CD4-positive, alpha-beta T cell treated with Interleukin-21 for 1 hour (primary cell): Measurements from ENCODE around the gene MACO1.
"Not testable (repeated sequence)": the region's sequence is repeated elsewhere in the genome, so short reads cannot be mapped to it uniquely, and the experiment has no call there.

Experiments
- DNase-seq: peaks from one replicate; pipeline ENCODE4 v3.0.0-alpha.2; 2020

The MACO1 gene

GRCh38 chr1:25425098-25426085 lies 5.3 kb upstream of the MACO1 start:
- DNase-seq, result no peak

- no peak for DNase-seq
These were observed 3.0 kb upstream of the MACO1 start for GRCh38 chr1:25427696-25428095.

GRCh38 chr1:25428475-25429166 lies 2.1 kb upstream of the MACO1 start:
- DNase-seq, result no peak

- DNase-seq, result no peak
These were observed 527 bp downstream of the MACO1 start for GRCh38 chr1:25430967-25431881.

GRCh38 chr1:25431955-25432719 lies 1.4 kb downstream of the MACO1 start:
- DNase-seq, result no peak

GRCh38 chr1:25432749-25433388 lies 2.2 kb downstream of the MACO1 start:
- DNase-seq, result no peak

- DNase-seq, result no peak
These were observed 2.9 kb downstream of the MACO1 start for GRCh38 chr1:25433389-25434186.

GRCh38 chr1:25435397-25436108 lies 4.9 kb downstream of the MACO1 start:
- no peak for DNase-seq

- no peak for DNase-seq
These were observed 7.0 kb downstream of the MACO1 start for GRCh38 chr1:25437672-25438071.

GRCh38 chr1:25439287-25439686 lies 8.6 kb downstream of the MACO1 start:
- DNase-seq, result no peak

GRCh38 chr1:25442178-25442577 lies 11.5 kb downstream of the MACO1 start:
- DNase-seq, result no peak

- DNase-seq, result no peak
These were observed 12.5 kb downstream of the MACO1 start for GRCh38 chr1:25443030-25443699.

GRCh38 chr1:25444604-25445003 lies 13.9 kb downstream of the MACO1 start:
- DNase-seq, result not testable (repeated sequence)

GRCh38 chr1:25445993-25446538 lies 15.4 kb downstream of the MACO1 start:
- DNase-seq, result no peak

GRCh38 chr1:25447547-25447946 lies 16.9 kb downstream of the MACO1 start:
- no peak for DNase-seq

GRCh38 chr1:25450891-25451290 lies 20.2 kb downstream of the MACO1 start:
- DNase-seq, result no peak

- no peak for DNase-seq
These were observed 21.2 kb downstream of the MACO1 start for GRCh38 chr1:25451908-25452307.

- DNase-seq, result no peak
These were observed 25.8 kb downstream of the MACO1 start for GRCh38 chr1:25456502-25456901.
